HG02678 (cell line): Measurements from ENCODE around the gene RSPO1.

Experiments used
- ATAC-seq: cut with Tn5 transposase; IDR thresholded peaks from one replicate; pipeline ENCODE4 v1.9.1; 2021; ENCODE audit warnings: mild to moderate bottlenecking, moderate library complexity; ENCODE audit not compliant: unreplicated experiment

RSPO1 gene

DNA sequence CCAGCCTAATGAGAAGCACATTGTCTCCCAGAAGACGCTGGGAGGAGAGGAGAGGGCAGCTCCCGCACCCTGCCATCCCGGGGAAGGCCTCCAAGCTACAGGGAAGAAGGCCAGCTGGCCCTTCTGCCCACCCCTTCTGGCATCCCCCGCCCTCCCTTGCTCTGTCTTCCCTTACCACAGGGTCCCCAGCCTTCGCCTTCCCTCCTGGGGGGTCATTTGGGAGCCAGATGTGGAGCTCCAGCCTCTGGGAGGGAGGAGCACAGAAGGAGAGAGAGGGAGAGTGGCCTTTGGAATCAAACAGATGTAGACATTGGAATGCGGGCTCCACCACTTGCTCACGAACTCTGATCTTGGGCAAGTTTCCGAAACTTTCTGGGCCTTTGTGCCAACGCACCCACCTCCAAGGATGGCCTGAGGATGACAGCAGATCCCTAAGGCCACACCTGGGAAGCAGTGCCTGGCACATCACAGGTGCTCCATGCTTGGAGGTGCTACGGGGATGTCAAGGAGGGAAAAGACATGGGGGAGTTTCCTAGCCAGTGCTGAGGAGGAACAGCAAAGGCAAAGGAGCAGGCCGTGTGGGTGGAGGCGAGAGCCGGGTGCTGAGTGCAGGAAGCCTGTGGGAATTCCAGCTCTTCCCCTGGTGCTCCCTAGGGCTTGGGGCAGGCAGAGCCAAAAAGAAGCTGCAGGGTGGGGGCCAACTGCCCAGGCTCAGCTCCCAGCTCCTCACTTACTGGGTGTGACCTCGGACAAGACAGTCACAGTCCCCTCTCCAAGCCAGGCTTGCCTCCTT is 23.1 kb upstream of the RSPO1 start:
- no peak for ATAC-seq

DNA sequence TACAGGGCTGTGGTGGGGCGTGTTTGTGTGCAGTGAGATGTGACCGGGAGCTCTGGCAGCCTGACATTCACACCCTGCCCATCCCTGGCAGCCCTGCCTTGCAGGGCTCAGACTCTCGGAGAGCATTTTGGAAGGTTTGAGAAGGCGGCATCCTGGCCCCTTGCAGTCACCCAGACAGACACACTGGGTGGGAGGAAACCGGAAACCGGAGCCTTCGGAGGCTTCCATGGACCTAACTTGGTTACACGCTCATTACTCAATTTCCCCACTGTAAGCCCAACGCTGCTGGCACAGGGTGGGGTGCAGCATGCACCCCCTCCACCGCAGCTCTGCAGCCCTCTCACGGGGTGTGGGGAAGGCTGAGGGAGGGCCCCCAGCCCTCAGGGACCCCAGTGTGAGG is 22.2 kb upstream of the RSPO1 start:
- no peak for ATAC-seq

DNA sequence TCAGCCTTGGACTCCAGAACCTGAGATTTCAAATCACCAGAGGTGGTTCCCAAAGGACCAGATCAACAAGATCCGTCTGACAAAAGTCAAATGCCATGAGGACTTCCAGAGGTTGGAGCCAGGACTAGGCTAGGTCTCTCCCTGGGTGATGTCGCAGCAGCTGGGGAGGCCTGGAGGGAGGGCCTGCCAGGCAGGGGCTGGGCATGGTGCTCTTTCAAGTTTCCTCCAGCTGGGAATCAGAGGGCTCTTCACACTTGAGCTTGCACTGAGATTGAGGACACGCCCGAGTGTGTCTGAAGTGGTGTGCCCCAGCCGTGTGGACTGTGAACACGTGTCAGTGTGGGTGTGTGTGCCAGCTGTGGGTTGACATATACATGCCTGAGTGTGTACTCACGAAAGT is 21.3 kb upstream of the RSPO1 start:
- no peak for ATAC-seq

DNA sequence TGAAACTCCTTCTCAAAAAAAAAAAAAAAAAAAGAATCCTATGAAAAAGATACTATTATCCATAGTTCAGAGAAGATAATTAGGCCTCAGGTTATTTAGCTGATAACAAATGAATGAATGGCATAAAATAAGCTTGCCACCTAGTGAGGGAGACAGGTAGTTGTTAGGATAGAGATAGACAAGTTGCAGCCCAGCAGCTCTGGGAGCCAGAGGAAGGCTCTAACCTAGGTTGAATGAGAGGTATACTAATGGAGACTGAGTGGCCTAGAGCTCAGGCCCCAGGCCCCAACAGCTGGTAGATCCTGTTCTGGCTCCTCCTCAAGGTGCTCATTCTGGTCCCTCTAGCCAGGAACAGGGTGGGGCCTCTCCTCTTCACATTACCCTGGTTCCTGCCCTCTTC is 20.6 kb upstream of the RSPO1 start:
- no peak for ATAC-seq

DNA sequence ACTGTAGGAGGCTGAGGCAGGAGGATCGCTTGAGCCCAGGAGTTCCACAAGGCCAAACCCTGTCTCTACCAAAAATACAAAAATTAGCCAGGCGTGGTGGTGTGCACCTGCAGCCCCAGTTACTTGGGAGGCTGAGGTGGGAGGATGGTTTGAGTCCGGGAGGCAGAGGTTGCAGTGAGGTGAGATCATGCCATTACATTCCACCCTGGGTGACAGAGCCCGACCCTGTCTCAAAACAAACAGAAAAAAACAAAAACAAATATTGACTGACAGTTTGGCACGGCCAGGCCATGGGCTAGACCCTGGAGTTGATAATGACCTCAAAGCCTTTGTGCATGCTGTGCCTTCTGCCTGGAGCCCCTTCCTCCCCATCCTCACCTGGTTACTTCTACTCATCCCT is 19.2 kb upstream of the RSPO1 start:
- ATAC-seq: no peak

DNA sequence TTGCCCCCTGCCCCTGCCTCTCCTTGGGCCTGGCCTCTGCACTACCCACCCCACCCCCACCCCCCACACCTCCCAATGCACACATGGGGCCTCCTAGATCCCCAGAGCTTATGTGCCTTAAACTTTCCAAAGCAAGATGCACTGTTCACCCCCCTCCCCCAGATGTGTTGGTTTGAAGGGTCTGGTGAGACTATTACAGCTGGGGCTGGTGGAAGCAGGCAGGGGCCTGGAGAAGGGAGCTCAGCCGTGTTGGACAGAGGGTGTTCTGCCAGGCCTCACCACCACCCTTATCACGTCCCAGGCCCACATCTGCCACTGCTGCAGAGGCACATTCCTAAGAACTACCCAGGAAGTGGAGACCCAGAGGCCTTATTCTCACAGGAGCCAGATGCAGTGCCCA is 18.3 kb upstream of the RSPO1 start:
- no peak for ATAC-seq

DNA sequence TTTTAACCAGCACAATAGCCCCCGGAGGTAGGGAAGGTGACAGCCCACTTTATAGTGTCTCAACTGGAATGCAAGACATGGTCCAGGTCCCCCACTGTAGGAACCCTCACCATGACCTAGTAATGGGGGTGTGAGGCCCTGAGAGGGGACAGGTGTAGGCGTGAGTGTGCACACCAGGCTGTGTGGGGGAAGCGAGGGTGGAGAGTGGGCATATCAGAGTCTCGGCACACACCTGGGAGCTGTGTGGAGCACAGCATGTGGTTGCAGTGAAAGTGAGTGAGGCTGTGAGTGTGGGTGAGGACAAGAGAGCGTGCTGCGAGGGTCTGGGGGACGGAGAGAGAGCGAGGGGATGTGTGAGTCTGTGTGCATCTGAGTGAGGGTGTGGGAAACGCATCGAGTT is 17.1 kb upstream of the RSPO1 start:
- ATAC-seq: no peak

DNA sequence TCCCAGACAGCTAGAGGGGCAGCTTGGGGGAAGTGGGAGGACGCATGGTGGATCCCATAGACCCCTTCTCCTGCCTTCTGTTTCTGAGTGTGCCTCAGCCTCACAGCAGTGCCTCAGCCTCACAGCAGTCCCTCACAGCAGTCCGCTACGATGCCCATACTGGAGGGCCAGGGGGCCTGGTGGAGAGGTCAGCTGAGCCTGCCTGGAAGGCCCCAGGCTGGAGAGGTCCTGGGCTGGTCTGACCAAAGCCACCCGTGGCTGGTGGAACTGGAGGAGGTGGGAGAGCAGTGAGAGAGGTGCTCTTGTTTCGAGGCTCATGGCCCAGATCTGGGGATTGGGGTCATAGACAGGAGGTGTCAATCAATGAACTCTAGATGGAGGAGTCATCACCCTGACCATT is 16.0 kb upstream of the RSPO1 start:
- no peak for ATAC-seq

DNA sequence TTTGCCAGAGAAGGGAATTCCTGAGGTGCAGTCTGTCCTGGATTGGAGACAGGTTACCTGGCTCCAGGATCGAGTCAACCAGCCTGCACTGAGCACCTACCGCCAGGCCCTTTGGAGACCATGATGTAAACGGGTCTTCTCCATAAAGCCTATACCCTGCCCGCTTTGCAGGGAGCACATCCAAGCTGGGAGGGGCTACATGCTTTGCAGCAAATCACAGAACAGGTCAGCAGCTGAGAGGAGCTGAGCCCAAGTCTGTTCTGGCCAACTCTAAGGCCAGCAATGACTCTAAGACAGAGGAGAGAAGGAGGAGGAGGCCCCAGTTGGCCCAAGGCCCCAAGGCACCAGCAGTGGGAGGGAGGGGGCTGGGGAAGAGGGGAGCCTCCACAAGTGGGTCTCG is 15.5 kb upstream of the RSPO1 start:
- no peak for ATAC-seq

DNA sequence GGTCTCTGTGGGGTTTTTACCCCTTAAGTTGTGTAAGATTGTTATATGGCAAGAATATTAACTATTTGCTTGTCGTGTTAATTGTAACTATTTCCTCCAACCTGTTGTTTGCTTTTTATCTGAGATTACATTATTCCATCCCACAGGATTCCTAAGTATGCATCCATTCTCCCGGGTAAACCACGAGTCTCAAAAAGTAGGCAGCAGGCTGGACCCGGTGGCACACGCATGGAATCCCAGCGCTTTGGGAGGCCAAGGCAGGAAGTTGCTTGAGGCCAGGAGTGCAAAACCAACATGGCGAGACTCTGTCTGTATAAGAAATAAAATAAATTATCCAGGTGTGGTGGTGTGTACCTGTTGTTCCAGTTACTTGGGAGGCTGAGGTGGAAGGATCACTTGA is 12.6 kb upstream of the RSPO1 start:
- no peak for ATAC-seq

DNA sequence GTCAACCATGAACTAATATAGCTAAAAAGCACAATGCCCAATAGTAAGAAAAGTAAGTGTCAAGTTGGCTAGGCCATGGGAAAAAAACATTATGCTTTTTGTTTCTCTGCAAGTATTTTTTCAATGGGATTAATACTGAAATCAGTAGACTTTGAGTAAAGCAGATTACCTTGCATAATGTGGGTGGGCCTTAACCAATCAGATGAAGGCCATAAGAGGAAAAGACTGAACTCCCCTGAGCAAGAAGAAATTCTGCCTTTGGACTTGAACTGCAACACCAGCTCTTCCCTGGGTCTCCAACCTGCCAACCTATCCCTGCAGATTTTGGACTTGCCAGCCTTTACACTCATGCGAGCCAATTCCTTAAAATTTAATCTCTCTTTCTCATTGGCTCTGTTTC is 6.4 kb upstream of the RSPO1 start:
- ATAC-seq: no peak

DNA sequence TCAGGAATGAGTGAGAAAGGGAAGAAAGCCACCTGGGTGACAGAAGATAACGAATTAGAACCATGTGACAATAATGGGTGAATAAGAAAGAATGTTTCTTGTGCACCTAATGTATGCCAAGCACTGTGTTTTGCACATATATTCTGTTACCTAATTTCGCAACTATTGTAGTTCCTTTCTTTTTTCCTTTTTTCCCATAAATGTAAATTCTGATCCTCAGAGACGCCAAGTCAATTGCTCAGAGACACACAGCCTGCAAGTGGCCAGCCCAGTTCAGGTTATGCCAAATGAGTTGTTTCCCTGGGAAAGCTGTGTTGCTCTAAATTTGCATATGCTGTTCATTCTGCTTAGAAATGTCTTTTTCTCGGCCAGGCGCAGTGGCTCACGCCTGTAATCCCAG is 1.7 kb upstream of the RSPO1 start:
- ATAC-seq: no peak

DNA sequence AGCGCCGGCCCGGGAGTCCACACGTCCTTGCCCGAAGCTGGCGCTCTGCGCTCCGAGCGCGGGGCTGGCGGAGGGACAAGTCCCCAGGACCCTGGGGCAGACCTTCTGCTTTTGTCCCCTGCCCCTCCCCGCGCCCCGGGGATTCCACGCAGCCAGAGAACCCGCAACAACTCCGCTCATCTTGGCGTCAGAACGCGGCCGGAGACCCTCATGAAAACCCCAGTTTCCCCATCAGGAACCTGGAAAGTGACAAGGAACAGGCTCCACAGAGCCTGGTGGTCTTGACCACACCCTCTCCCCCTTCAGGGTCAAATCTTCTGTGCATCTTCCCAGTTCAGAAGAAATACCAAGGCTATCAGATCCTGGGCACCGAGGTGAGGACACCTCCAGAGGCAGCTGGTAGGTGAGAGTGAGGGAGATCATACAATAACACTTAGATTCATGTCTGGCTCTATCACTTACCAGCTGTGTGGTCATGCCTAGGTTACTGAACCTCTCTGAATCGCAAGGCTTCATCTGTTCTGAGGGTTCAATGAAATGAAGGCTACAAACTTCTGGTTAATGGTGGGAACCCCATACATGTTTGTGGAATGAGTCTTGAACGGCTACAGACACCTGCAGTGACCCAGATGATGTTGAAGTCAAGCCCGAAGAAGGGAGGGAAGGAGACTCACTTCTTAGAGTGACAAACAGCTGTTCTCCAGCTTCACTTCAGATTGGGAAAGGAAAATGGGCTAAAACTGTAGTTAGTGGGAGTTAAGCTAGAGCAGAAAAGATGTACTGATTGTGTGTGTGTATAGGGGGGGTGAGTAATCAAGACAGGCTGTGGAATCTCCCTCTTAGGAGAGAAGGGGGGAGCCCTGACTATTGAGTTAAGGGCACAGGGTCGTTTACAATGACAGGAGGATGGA is 555 bp upstream of the RSPO1 start:
- ATAC-seq: no peak

DNA sequence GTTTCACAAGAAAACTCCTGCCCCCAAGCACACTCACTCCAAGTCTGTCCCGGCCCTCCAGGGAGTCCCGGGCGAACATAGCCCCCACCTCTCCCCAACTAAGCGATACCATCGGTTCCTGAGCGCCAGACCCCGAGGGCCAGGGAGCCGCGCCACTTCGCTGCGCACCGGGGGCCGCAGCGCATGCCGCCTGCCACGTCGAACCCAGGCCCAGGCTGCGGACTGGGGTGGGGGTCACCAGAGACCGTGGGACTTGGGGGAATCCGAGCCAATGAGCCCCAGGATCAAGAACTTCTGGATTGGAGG is 801 bp downstream of the RSPO1 start:
- ATAC-seq: no peak

DNA sequence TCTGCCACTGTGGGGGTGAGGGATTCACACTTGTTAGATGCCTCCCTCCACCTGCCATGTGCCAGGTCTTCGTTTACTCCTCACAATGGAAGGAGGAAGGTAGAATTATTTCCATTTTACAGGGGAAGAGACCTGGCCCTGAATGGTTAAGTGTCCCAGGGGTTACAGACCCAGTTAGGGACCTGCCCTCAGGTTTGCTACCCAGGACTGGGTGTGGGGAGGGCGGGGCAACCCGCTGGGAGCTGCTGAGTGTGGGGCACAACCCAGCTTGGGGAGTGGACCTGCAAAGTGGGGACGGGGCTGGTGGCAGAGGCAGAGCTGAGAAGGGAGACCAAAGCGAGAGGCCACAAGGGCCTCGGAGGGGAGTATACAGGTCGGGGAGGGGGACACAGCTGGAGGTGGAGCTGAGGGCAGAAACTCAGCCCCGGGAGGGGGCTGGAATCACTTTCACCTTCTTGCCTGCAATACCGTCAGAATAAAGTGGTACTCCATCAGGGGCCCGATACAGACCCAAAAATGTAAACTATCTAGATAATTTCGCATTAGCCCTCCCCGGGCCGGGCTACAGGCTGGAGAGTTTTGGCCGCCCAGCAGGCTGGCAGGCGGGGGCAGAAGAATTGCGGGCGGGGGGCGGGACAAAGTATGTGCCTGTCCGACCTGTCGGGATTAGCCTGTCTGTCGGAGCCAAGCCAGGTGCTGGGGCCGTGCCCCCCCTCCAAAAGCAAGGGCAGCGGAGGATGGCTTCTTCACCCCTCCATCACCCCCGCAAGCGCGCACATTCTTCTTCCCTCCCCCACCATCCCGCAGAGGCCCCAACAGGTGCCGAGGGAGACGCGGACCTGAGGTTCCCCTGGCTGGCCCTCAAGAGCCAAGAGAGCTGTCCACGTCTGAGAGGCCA is 1.4 kb downstream of the RSPO1 start:
- ATAC-seq: no peak

DNA sequence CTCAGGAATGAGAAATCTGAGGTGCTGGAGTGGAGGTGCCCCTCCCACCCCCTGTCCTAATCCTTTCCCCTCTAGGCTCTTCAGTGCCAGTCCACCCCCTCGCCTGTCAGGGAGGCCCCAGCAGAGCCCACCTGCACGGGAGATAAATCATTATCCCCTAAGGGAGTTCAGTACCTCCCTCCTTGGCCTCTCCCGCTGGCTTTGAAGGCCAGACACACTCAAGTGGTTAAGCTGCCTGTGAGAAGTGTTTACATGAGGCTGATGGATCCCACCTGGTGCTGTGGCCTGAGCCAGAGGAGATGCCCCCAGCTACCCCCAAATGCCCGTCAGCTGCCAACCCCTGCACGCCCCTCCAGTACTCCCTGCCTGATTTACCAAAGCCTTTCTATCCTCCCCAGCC is 3.7 kb downstream of the RSPO1 start:
- no peak for ATAC-seq

DNA sequence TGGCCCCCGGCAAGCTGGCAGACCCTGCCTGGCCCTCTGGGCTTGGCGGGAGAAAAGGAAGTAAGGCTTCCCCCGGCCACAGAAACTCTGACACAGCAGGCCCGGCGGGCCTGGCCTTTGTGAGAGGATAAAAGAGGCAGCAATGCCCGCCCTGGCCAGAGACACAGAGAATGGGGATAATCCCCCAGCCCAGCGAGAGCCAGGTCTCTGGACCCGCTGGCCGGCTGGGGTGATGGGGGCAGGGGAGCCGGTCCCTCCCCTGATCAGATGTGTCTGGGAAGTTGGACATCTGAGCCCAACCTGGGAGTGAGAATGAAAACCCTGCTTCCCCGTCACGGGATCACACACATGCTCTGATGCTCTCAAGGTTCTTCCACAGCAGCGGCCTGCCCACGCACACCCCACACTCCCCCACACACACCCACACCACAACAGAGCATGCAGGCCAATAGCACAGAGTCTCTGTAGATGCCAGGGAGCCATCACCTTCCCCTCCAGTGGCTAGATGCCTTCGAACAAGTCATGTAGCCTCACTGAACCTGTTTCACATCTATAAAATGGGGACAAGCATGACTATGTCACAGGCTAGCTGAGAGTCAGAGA is 4.2 kb downstream of the RSPO1 start:
- no peak for ATAC-seq

DNA sequence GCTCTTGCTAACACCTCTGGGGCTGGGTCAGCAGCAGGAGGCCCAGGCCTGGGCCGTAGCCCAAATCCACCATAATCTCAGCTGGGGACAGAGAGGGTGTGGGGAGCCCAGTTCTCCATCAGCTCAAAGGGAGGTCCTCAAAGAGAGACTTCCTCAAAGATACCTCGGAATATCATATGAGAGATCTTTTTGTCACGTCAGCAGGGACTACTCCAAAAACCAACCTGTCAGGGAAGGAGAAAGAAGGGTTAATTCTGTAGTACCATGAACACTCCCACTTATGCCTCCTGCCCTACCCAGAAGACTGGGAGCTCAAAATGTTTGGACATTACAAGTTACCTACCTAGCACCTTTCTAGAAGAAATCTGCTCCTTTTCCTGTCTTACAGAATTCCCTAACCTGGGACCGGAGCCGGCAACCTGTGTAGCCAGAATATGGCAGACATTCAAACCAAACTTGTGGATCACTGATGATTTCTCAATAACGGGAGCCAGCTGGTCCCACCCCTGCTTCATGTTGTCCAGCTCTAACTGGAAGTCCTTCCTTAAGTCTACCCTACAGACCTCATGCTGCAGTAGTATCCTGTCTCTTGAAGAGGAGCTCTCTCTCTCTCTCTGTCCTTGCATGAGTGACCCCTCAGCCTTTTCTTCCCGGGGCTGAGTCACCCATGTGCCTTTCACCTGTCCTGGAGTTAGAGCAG is 4.8 kb downstream of the RSPO1 start:
- no peak for ATAC-seq

DNA sequence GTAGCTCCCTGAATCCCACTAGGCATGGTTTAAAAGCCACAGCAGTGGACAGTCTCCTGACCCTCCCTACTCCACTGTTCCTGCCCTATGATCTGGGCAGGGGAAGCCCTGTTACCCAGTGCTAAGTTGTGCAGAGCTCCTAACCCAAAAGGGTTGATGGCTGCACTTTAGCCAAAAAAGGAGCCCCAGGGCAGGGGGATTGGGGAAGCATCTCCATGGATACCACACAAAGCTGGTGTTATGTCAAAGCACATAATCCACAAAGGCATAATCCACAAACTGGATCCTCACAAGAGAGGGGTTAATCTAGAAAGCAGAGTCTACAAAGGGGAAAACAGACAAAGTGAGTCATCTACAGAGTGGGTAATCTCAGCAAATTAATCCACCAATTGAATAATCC is 5.7 kb downstream of the RSPO1 start:
- ATAC-seq: no peak

DNA sequence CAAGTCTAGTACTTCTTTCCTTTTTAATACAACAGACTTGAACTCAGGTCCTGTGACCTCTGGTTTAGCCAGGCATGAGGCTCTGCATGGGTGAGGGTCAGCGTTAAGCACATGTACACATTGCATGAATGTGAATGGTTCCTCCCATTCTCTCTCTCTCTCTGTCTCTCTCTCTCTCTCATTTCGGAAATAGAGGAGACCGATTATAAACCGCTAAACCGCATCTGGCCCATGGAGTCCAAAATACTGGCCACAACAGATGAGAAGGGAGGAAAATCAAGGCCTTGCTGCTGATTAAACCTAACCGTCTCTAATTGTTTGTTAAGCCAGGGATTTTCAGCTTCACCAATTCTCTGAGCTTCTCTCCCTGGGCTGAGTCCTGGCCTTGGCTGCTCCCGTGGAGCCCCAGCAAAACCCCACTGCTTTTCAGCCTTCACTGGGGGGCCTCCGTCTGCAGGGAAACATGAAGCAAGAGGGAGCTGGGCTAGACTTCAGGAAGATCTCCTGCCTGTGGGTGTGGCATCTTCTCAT is 6.6 kb downstream of the RSPO1 start:
- ATAC-seq: no peak
